B cell (primary cell): ENCODE data around the gene PRDM5. TPM values are rescaled to one million over a fixed set of nuclear protein-coding genes. Genes with fewer than 3 reads are reported as not detected.

Source experiments
- ATAC-seq: fragments of 200-7000 bp; cut with Tn5 transposase; one replicate; pipeline ENCODE4 v1.10.0; 2021; ENCODE audit warnings: low read depth, mild to moderate bottlenecking, moderate number of reproducible peaks, moderate library complexity
- CTCF ChIA-PET: fragments of 350-600 bp; sonication (Branson Sonifier 250); formaldehyde crosslinking; loops from one replicate; lab custom pipeline; 2021; ENCODE audit warnings: antibody characterized with exemption, inconsistent platforms; lab: Charles Lee
- POLR2A ChIA-PET: fragments of 350-600 bp; sonication (Branson Sonifier 250); formaldehyde crosslinking; loops from one replicate; lab custom pipeline; 2021; ENCODE audit warnings: antibody characterized with exemption; lab: Charles Lee
- DNase-seq: peaks from one replicate; pipeline ENCODE4 v3.0.0; 2013
- H2AFZ ChIP-seq: 2 replicates; pipeline ENCODE4 v1.6.1; 2012; ENCODE audit warnings: mild to moderate bottlenecking, low read depth, low read length; ENCODE audit not compliant: insufficient read depth, poor library complexity, severe bottlenecking
- H3K27ac ChIP-seq, 2 donors: 1 replicate in 1 of 2; 2 replicates in 1 of 2; pipeline ENCODE4 v1.5.1; 2012 to 2013; ENCODE audit warnings: low read length in 2 of 2, mild to moderate bottlenecking in 2 of 2, moderate library complexity in 1 of 2
- H3K27me3 ChIP-seq, 4 experiments: fragments of 200-600 bp in 1 of 4; sonication (generic) in 1 of 4; replicated peaks in 1 of 4; 1 replicate in 2 of 4; 2 replicates in 2 of 4; pipeline versions ENCODE4 v1.6.1 to v1.7.0; 2013 to 2016; ENCODE audit warnings: low read length in 3 of 4, mild to moderate bottlenecking in 2 of 4, mixed read lengths in 1 of 4, moderate library complexity in 1 of 4; ENCODE audit not compliant: insufficient read depth in 4 of 4, control insufficient read depth in 3 of 4; ENCODE audit errors: control extremely low read depth in 1 of 4
- H3K36me3 ChIP-seq, 2 experiments: replicated peaks in 1 of 2; 1 replicate in 1 of 2; 2 replicates in 1 of 2; pipeline versions ENCODE4 v1.6.1 to v1.7.1; 2013; ENCODE audit warnings: low read length in 1 of 2; ENCODE audit not compliant: insufficient read depth in 2 of 2, control insufficient read depth in 1 of 2; ENCODE audit errors: control extremely low read depth in 1 of 2, extremely low read depth in 1 of 2
- H3K4me1 ChIP-seq, 2 donors: fragments of 200-600 bp in 1 of 2; sonication (generic) in 1 of 2; 1 replicate in 1 of 2; 2 replicates in 1 of 2; pipeline versions ENCODE4 v1.5.1 to v1.6.1; 2013 to 2017; ENCODE audit warnings: low read length in 2 of 2; ENCODE audit not compliant: control insufficient read depth in 2 of 2, insufficient read depth in 2 of 2
- H3K4me2 ChIP-seq: replicated peaks from 2 replicates; pipeline ENCODE3; 2012; ENCODE audit warnings: mild to moderate bottlenecking, low read depth, low read length; ENCODE audit not compliant: poor library complexity, severe bottlenecking
- H3K4me3 ChIP-seq, 5 experiments: fragments of 200-600 bp in 1 of 5; sonication (generic) in 1 of 5; 1 replicate in 3 of 5; 2 replicates in 2 of 5; pipeline versions ENCODE4 v1.5.1 to v1.7.0; 2011 to 2016; ENCODE audit warnings: low read length in 4 of 5, mild to moderate bottlenecking in 4 of 5, low read depth in 2 of 5, control low read depth in 1 of 5, moderate library complexity in 1 of 5; ENCODE audit not compliant: insufficient read depth in 1 of 5; ENCODE audit errors: control extremely low read depth in 1 of 5, extremely low read depth in 1 of 5
- H3K79me2 ChIP-seq: fragments of 200-600 bp; sonication (generic); one replicate; pipeline ENCODE4 v1.6.0; 2016; ENCODE audit warnings: low read length; ENCODE audit not compliant: control insufficient read depth, insufficient read depth
- H3K9ac ChIP-seq: fragments of 200-600 bp; sonication (generic); 2 replicates; pipeline ENCODE4 v1.6.1; 2017; ENCODE audit warnings: mild to moderate bottlenecking, low read length, moderate library complexity
- H3K9me3 ChIP-seq, 3 donors: one replicate each; pipeline versions ENCODE4 v1.6.1 to v1.7.1; 2013; ENCODE audit warnings: low read length in 2 of 3; ENCODE audit not compliant: control insufficient read depth in 2 of 3, insufficient read depth in 1 of 3; ENCODE audit errors: control extremely low read depth in 1 of 3
- H4K20me1 ChIP-seq: 2 replicates; pipeline ENCODE4 v1.6.0; 2012; ENCODE audit warnings: mild to moderate bottlenecking, low read length; ENCODE audit not compliant: insufficient read depth, control insufficient read depth, poor library complexity, severe bottlenecking
- H3K27ac Mint-ChIP-seq: one replicate; pipeline ENCODE4 v1.8.0; 2021; ENCODE audit warnings: mixed read lengths
- H3K27me3 Mint-ChIP-seq: one replicate; pipeline ENCODE4 v1.8.0; 2021; ENCODE audit warnings: mixed read lengths
- H3K4me1 Mint-ChIP-seq: one replicate; pipeline ENCODE4 v1.8.0; 2021; ENCODE audit warnings: mixed read lengths
- H3K4me3 Mint-ChIP-seq: one replicate; pipeline ENCODE4 v1.8.0; 2021; ENCODE audit warnings: mixed read lengths
- H3K9me3 Mint-ChIP-seq: one replicate; pipeline ENCODE4 v1.8.0; 2022; ENCODE audit warnings: mixed read lengths; ENCODE audit not compliant: insufficient read depth
- CTCF ChIP-seq: fragments of 200-600 bp; IDR thresholded peaks from one replicate; pipeline ENCODE4 v1.8.0; 2022; ENCODE audit warnings: antibody characterized with exemption, mild to moderate bottlenecking
- EZH2 ChIP-seq: IDR thresholded peaks from 2 replicates; pipeline ENCODE4 v1.6.1; 2012; ENCODE audit warnings: borderline replicate concordance, low read depth, mild to moderate bottlenecking, moderate library complexity, low read length; ENCODE audit not compliant: insufficient read depth, poor library complexity, severe bottlenecking
- WGBS: methylation state at CpG from one replicate; pipeline ENCODE4 v1.1.5; 2013; ENCODE audit warnings: missing lambda C conversion rate; ENCODE audit not compliant: insufficient coverage; 5-methylcytosine and 5-hydroxymethylcytosine counted together
- intact Hi-C: fragments of 100-400 bp; cut with micrococcal nuclease; formaldehyde crosslinking; loops from one replicate; pipeline ENCODE4 v1.10.0; 2022
- polyA plus RNA-seq: library from polyadenylated mRNA; depleted of rRNA; stranded (reverse); fragments of >200 nt; gene quantifications from 2 replicates; pipeline ENCODE4 v1.2.3, GENCODE V29; 2012
- total RNA-seq, 2 donors: library from RNA; stranded (reverse); fragments of 120-200 nt in 1 of 2; gene quantifications; 1 replicate in 1 of 2; 2 replicates in 1 of 2; pipeline versions ENCODE4 v1.2.3 to v1.2.4, GENCODE V29; 2013 to 2022

The PRDM5 gene
- total and polyA plus RNA-seq, 2 donors (not counting 1 experiment from before 2014, with no cell fraction given), result not detected

GRCh38 chr4:120895554-120895953 is 27.0 kb downstream of the PRDM5 start:
- Histone ChIP-seq H3K4me1 (no peaks in the 10 kb centered on the region), H3K27me3 (no peaks in the 10 kb centered on the region), H3K4me2 (no peak overlapping the region), H2AFZ (no peak overlapping the region), H3K79me2 (no peaks in the 10 kb centered on the region), H3K36me3 (no peaks in the 10 kb centered on the region), H3K27ac (no peak overlapping the region), H4K20me1 (no peaks in the 10 kb centered on the region), H3K4me3 (no peak overlapping the region), H3K9me3 (peaks cover 0 to 4% (median 0%) of the 10 kb centered on the region in 3 donors), H3K9ac (no peak overlapping the region)
- Mint-ChIP-seq H3K4me3 (no peak overlapping the region), H3K4me1 (no peaks in the 10 kb centered on the region), H3K9me3 (no peaks in the 10 kb centered on the region), H3K27me3 (no peaks in the 10 kb centered on the region), H3K27ac (no peak overlapping the region)
- intact Hi-C loops, result no loop called here
- DNase-seq, result no peak
- TF ChIP-seq EZH2, result no peak
- TF ChIP-seq CTCF, result no peak
- CTCF ChIA-PET, result no interaction called here
- no peak for ATAC-seq
- WGBS, result 60% methylated on average over 1 of the region's 2 CpGs
- POLR2A ChIA-PET, result no interaction called here

DNA sequence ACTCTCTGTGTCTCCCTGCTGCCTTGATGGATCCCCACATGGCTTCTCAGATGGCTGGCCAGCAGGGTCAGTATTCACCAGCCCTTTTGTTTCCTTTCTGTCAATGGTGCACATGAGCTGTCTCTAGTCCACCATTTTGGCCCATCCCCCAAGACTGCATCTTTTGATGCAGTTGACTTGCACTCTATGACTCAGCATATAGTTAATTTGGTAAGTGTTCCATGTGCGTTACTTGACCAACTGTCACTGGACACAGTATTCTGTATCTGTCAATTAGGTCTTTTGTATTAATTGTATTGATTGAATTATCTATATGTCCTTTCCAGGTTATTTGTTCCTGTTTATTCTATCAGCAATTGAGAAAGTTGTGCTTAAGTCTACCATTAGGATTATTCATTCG is 29.2 kb downstream of the PRDM5 start:
- ChIA-PET POLR2A (no interaction called here), CTCF (no interaction called here)
- no peaks in the 10 kb centered on the region for H3K79me2 ChIP-seq
- no peak overlapping the region for H2AFZ ChIP-seq
- H3K4me3 Mint-ChIP-seq, result no peak overlapping the region
- TF ChIP-seq CTCF (no peak), EZH2 (no peak)
- H4K20me1 ChIP-seq, result no peaks in the 10 kb centered on the region
- H3K4me1 Mint-ChIP-seq, result no peaks in the 10 kb centered on the region
- H3K4me1 ChIP-seq, result no peaks in the 10 kb centered on the region
- intact Hi-C loops, result no loop called here
- no CpG with 5 or more reads among the region's 2 CpGs for WGBS
- H3K4me2 ChIP-seq, result no peak overlapping the region
- no peak overlapping the region for H3K27ac Mint-ChIP-seq
- H3K4me3 ChIP-seq, result no peak overlapping the region
- no peaks in the 10 kb centered on the region for H3K36me3 ChIP-seq
- H3K9me3 ChIP-seq, result peaks cover 0 to 4% (median 1%) of the 10 kb centered on the region in 3 donors
- no peaks in the 10 kb centered on the region for H3K27me3 Mint-ChIP-seq
- H3K27me3 ChIP-seq, result no peaks in the 10 kb centered on the region
- H3K9me3 Mint-ChIP-seq, result no peaks in the 10 kb centered on the region
- no peak overlapping the region for H3K9ac ChIP-seq
- H3K27ac ChIP-seq, result no peak overlapping the region
- ATAC-seq (no peak), DNase-seq (no peak)
